ENCODE data around the gene CEBPE.

CEBPE gene

DNA sequence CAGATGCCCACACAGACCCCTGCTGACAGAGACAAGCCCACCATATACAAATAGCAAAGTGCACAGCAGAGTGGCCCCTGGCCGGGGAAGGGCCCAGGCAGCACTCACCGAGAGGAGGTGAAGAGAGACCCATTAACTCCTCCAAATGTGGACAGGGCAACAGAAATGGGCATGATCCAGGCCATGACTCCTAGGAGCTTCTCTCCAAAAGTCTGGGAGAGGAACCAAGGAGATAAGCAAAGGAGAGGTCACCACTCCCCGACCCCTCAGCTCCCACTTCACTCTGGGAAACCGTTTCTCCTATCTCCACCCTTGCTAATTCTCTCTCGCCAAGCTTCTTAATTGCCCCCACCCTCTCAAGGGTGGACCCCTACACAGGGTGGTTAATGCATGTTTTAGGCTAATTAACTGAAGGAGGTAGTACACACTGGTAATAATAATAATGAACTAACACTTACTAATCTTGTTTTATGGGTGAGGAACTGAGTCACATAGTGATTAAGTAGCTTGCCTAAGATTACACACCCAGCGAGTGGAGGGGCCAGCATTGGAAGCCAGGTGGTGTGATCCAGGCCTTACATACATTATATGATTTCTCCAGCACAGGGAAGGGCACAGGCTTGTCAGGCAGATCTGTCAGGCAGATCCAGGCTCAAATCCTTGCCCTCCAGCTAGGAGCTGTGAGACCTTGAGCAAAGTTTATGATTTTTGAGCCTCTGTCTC is 18.9 kb upstream of the CEBPE start:
- no peaks in the 10 kb centered on the region for H4K20me1 ChIP-seq (ENCODE audit: low read depth, low read length)
- H3F3A ChIP-seq (ENCODE audit: insufficient read depth): no peaks in the 10 kb centered on the region
- H3K79me2 ChIP-seq (ENCODE audit: insufficient read depth, low read length): no peaks in the 10 kb centered on the region
- H3K9me2 ChIP-seq (replicated peaks; ENCODE audit: insufficient read depth, low read length): no peaks in the 10 kb centered on the region
- no peak overlapping the region for H3K4me3 ChIP-seq (ENCODE audit: insufficient read depth, low read length, poor library complexity, severe bottlenecking)
- no peak overlapping the region for H3K27ac ChIP-seq (ENCODE audit: low read depth, low read length)
- H3K4me2 ChIP-seq (ENCODE audit: low read depth, low read length, poor library complexity, severe bottlenecking): no peak overlapping the region
- no peak overlapping the region for H3K9ac ChIP-seq (ENCODE audit: low read length)
- H3K9me3 ChIP-seq (ENCODE audit: insufficient read depth, low read length): no peaks in the 10 kb centered on the region
- TF ChIP-seq EZH2phosphoT487 (conservative IDR thresholded peaks at IDR 0.05; ENCODE audit: low read length): no peak
- TF ChIP-seq, protein P1, sequence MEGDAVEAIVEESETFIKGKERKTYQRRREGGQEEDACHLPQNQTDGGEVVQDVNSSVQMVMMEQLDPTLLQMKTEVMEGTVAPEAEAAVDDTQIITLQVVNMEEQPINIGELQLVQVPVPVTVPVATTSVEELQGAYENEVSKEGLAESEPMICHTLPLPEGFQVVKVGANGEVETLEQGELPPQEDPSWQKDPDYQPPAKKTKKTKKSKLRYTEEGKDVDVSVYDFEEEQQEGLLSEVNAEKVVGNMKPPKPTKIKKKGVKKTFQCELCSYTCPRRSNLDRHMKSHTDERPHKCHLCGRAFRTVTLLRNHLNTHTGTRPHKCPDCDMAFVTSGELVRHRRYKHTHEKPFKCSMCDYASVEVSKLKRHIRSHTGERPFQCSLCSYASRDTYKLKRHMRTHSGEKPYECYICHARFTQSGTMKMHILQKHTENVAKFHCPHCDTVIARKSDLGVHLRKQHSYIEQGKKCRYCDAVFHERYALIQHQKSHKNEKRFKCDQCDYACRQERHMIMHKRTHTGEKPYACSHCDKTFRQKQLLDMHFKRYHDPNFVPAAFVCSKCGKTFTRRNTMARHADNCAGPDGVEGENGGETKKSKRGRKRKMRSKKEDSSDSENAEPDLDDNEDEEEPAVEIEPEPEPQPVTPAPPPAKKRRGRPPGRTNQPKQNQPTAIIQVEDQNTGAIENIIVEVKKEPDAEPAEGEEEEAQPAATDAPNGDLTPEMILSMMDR (IDR thresholded peaks at IDR 0.05; ENCODE audit: insufficient read depth, low read length, poor library complexity, severe bottlenecking): no peak
- H2AFZ ChIP-seq (ENCODE audit: low read depth, low read length, severe bottlenecking): no peak overlapping the region
- H3K36me3 ChIP-seq (ENCODE audit: low read length): no peaks in the 10 kb centered on the region
- no peaks in the 10 kb centered on the region for H3K27me3 ChIP-seq (ENCODE audit: low read length)

DNA sequence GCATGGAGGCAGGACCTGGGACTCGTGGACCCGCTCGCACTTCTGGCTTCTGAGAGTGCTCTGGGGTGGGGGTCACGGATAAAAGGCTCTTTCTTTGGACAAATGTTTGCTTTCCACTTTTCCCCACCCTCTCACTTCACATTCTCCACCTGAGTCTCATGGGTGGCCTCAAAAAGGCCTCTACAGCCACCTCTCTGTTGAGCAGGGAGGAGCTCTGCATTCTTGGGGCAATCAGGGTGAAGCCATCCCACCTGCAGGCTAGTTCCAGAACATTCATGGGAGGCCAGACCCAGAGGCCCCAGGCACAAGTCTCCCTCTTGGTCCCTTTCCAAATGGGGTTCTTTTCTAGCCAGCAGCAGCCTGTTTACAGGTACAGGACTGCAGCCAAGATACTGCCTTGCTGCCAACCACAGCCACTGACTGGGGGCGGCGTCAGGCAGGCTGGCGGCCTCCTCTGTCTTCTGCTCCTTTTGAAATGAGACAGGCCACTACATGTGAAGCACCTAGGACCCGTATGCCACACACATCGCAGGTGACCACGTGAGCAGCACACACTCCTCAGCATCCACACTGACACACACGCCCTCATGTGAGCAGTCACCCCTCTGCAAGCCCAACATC is 18.2 kb upstream of the CEBPE start:
- Histone ChIP-seq H3K9me3 (ENCODE audit: insufficient read depth, low read length) (no peaks in the 10 kb centered on the region), H3K4me2 (ENCODE audit: low read depth, low read length, poor library complexity, severe bottlenecking) (no peak overlapping the region), H3K79me2 (ENCODE audit: insufficient read depth, low read length) (no peaks in the 10 kb centered on the region), H3F3A (ENCODE audit: insufficient read depth) (no peaks in the 10 kb centered on the region), H3K4me3 (ENCODE audit: insufficient read depth, low read length, poor library complexity, severe bottlenecking) (no peak overlapping the region), H2AFZ (ENCODE audit: low read depth, low read length, severe bottlenecking) (no peak overlapping the region), H3K27me3 (ENCODE audit: low read length) (no peaks in the 10 kb centered on the region), H4K20me1 (ENCODE audit: low read depth, low read length) (no peaks in the 10 kb centered on the region), H3K36me3 (ENCODE audit: low read length) (no peaks in the 10 kb centered on the region), H3K27ac (ENCODE audit: low read depth, low read length) (no peak overlapping the region), H3K9ac (ENCODE audit: low read length) (no peak overlapping the region), H3K9me2 (replicated peaks; ENCODE audit: insufficient read depth, low read length) (no peaks in the 10 kb centered on the region)
- TF ChIP-seq, protein P1 (IDR thresholded peaks at IDR 0.05; ENCODE audit: insufficient read depth, low read length, poor library complexity, severe bottlenecking): no peak
- TF ChIP-seq EZH2phosphoT487 (conservative IDR thresholded peaks at IDR 0.05; ENCODE audit: low read length): no peak

DNA sequence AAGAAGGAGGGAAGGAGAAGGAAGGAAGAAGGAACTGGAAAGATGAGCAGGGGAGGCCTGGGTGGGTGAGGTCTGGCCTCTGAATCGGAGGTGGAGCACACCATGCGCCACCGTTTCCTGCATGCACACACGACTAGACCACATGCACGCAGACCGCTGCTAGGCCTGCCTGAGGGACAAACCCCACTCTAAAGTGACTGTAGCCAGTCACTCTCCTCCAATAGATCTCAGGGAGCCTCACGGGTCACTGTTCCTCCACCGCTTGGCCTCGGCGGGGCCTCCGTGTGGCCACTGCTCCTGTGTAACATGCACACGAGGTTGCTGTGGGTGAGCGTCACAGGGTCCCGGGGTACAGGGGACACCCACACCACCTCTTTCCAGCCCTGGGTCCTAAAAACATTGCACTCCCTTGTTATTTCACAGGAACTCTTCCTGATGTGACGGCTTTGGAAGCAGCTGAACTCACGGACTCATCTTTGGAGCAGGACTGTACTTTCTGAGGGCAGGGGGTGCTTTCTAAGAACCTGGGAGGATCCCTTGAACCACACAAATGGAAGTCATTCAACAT is 17.6 kb upstream of the CEBPE start:
- no peaks in the 10 kb centered on the region for H4K20me1 ChIP-seq (ENCODE audit: low read depth, low read length)
- no peak overlapping the region for H3K9ac ChIP-seq (ENCODE audit: low read length)
- no peak overlapping the region for H3K4me2 ChIP-seq (ENCODE audit: low read depth, low read length, poor library complexity, severe bottlenecking)
- H3K27me3 ChIP-seq (ENCODE audit: low read length): no peaks in the 10 kb centered on the region
- H3K9me3 ChIP-seq (ENCODE audit: insufficient read depth, low read length): no peaks in the 10 kb centered on the region
- no peaks in the 10 kb centered on the region for H3F3A ChIP-seq (ENCODE audit: insufficient read depth)
- TF ChIP-seq, protein P1 (IDR thresholded peaks at IDR 0.05; ENCODE audit: insufficient read depth, low read length, poor library complexity, severe bottlenecking): no peak
- no peak for TF ChIP-seq EZH2phosphoT487 (conservative IDR thresholded peaks at IDR 0.05; ENCODE audit: low read length)
- no peaks in the 10 kb centered on the region for H3K79me2 ChIP-seq (ENCODE audit: insufficient read depth, low read length)
- no peaks in the 10 kb centered on the region for H3K9me2 ChIP-seq (replicated peaks; ENCODE audit: insufficient read depth, low read length)
- H3K27ac ChIP-seq (ENCODE audit: low read depth, low read length): no peak overlapping the region
- H3K4me3 ChIP-seq (ENCODE audit: insufficient read depth, low read length, poor library complexity, severe bottlenecking): no peak overlapping the region
- H2AFZ ChIP-seq (ENCODE audit: low read depth, low read length, severe bottlenecking): no peak overlapping the region
- no peaks in the 10 kb centered on the region for H3K36me3 ChIP-seq (ENCODE audit: low read length)

Measured in SU-DHL-6 (cell line).